Pancreas (tissue), 10 donors: Measurements from ENCODE around the gene THEM5. TPM values are rescaled to one million over a fixed set of nuclear protein-coding genes. Genes with fewer than 3 reads are reported as not detected.

ENCODE experiments used
- ATAC-seq, 4 donors: fragments of 200-7000 bp; cut with Tn5 transposase; one replicate each; pipeline versions ENCODE4 v1.8.0 to v1.9.1; 2020; ENCODE audit warnings: mild to moderate bottlenecking in 4 of 4, moderate library complexity in 4 of 4
- DNase-seq, 6 donors: peaks; one replicate each; pipeline ENCODE4 v3.0.0-alpha.2; 2020
- FAIRE-seq: peaks from 2 replicates; lab custom pipeline; 2012; peaks lifted over from hg19 to GRCh38; lab: Jason Lieb, UNC
- H3K27ac ChIP-seq, 4 donors: fragments of 200-600 bp; sonication (generic); 1 replicate in 3 of 4; 2 replicates in 1 of 4; pipeline versions ENCODE4 v1.5.0 to v1.8.0; 2020
- H3K27me3 ChIP-seq, 4 donors: fragments of 200-600 bp; one replicate each; pipeline ENCODE4 v1.8.0; 2021
- H3K36me3 ChIP-seq, 3 donors: fragments of 200-600 bp; sonication (generic) in 1 of 3; one replicate each; pipeline versions ENCODE4 v1.5.0 to v1.8.0; 2020 to 2021
- H3K4me1 ChIP-seq, 3 donors: fragments of 200-600 bp; one replicate each; pipeline ENCODE4 v1.8.0; 2021
- H3K4me3 ChIP-seq, 4 donors: fragments of 200-600 bp; sonication (generic) in 2 of 4; one replicate each; pipeline versions ENCODE4 v1.5.0 to v1.8.0; 2020 to 2021
- H3K9me3 ChIP-seq, 4 donors: fragments of 200-600 bp; one replicate each; pipeline ENCODE4 v1.8.0; 2021
- CTCF ChIP-seq, 4 donors: fragments of 200-600 bp; sonication (generic) in 3 of 4; IDR thresholded peaks; one replicate each; pipeline versions ENCODE4 v1.5.0 to v1.8.0; 2021; ENCODE audit warnings: antibody characterized with exemption in 4 of 4
- WGBS, 2 donors: extraction: QIAGEN DNeasy Blood & Tissue Kit; methylation state at CpG; one replicate each; pipeline ENCODE4 v1.1.7; 2013; 5-methylcytosine and 5-hydroxymethylcytosine counted together
- intact Hi-C, 3 donors: fragments of 100-400 bp; cut with DNase I; formaldehyde crosslinking; loops; one replicate each; pipeline versions ENCODE4 v1.11.1 to v1.14.2; 2022
- polyA plus RNA-seq, 2 donors: library from polyadenylated mRNA; stranded (reverse); fragments of 200-250 nt; gene quantifications; one replicate each; pipeline ENCODE4 v1.2.3, GENCODE V29; 2013
- total RNA-seq, 6 donors: library from RNA; stranded (reverse); fragmentation: NEBNext Ultra II Directional in 4 of 6; extraction: Animal tissue kit (Norgen Biotek cat#: 25700) in 4 of 6; gene quantifications; one replicate each; pipeline versions ENCODE4 v1.2.1 to v1.2.4, GENCODE V29; 2021 to 2023
- donor health status: healthy with polysubstance abuse.
- donor health status: DM: no; HTN: no; CAD: no; lungs with moderate emphysema.
- donor health status: DM: no; HTN: no; CAD: no.
- donor health status: control.
- donor health status: control.
- donor health status: Bipolar disorder and iron deficiency.
- donor health status: DM: yes; HTN: yes; CAD: no.
- donor health status: DM: no; HTN: no; CAD: no.
- donor health status: DM: no; HTN: no; CAD: no.
- donor health status: DM: yes; HTN: yes; CAD: no.

The THEM5 gene
- total and polyA plus RNA-seq, 8 donors = 0.17 TPM; not detected in 7

- FAIRE-seq = no peak
Measured at GRCh38 chr1:151819976-151820623, 33.4 kb downstream of the THEM5 start.

GRCh38 chr1:151819227-151819835, 34.2 kb downstream of the THEM5 start:
- Histone ChIP-seq H3K27me3 (no peaks in the 10 kb centered on the region), H3K4me1 (peaks cover 9 to 24% (median 18%) of the 10 kb centered on the region in 3 donors), H3K36me3 (peaks cover 0 to 33% (median 11%) of the 10 kb centered on the region in 3 donors), H3K27ac (no peak overlapping the region), H3K4me3 (no peak overlapping the region), H3K9me3 (no peaks in the 10 kb centered on the region)
- intact Hi-C loops = no loop called here
- no peak for TF ChIP-seq CTCF (IDR thresholded peaks at IDR 0.05)
- 83 to 84% methylated on average over 12 of the region's 12 CpGs for WGBS, 2 donors
- DNase-seq (no peak), ATAC-seq (no peak), FAIRE-seq (no peak)

More at GRCh38 chr1:151819976-151820623, 33.4 kb downstream of the THEM5 start:
- Histone ChIP-seq H3K9me3 (no peaks in the 10 kb centered on the region), H3K36me3 (peaks cover 0 to 25% (median 3%) of the 10 kb centered on the region in 3 donors), H3K27me3 (no peaks in the 10 kb centered on the region), H3K4me3 (no peak overlapping the region), H3K4me1 (peaks cover 9 to 24% (median 18%) of the 10 kb centered on the region in 3 donors), H3K27ac (peak overlapping the region in 2 of 4 donors; percentile 31 to 55)
- whole genome bisulfite sequencing, 2 donors = 59 to 60% methylated on average over 7 of the region's 7 CpGs
- peak in 5 of 6 donors; percentile 73 to 80 (median 76) for DNase-seq
- intact Hi-C loops = loop anchor here in 1 of 3 donors (10.0 kb wide), 1 partner anchor 45 kb away; no protein-coding TSS in a partner anchor
- TF ChIP-seq CTCF (IDR thresholded peaks at IDR 0.05) = no peak
- ATAC-seq = peak; percentile 73 to 91 (median 85)

GRCh38 chr1:151817353-151817730, 36.2 kb downstream of the THEM5 start:
- ATAC-seq = no peak
- Histone ChIP-seq H3K4me3 (no peak overlapping the region), H3K9me3 (no peaks in the 10 kb centered on the region), H3K27me3 (no peaks in the 10 kb centered on the region), H3K27ac (no peak overlapping the region), H3K36me3 (peaks cover 0 to 53% (median 23%) of the 10 kb centered on the region in 3 donors), H3K4me1 (peaks cover 9 to 24% (median 18%) of the 10 kb centered on the region in 3 donors)
- TF ChIP-seq CTCF (IDR thresholded peaks at IDR 0.05) = no peak
- no peak for FAIRE-seq
- 78 to 81% methylated on average over 7 of the region's 7 CpGs for WGBS, 2 donors
- peak in 1 of 6 donors; percentile 43 for DNase-seq
- intact Hi-C loops = no loop called here

- no peaks in the 10 kb centered on the region for H3K27me3 ChIP-seq
- no peak overlapping the region for H3K4me3 ChIP-seq
- DNase-seq = peak in 2 of 6 donors; percentile 45 to 67
- FAIRE-seq = no peak
- H3K4me1 ChIP-seq = peaks cover 9 to 21% (median 18%) of the 10 kb centered on the region in 3 donors
- ATAC-seq = no peak
- no peak overlapping the region for H3K27ac ChIP-seq
- no peak for TF ChIP-seq CTCF (IDR thresholded peaks at IDR 0.05)
- H3K36me3 ChIP-seq = peaks cover 0 to 59% (median 23%) of the 10 kb centered on the region in 3 donors
- no peaks in the 10 kb centered on the region for H3K9me3 ChIP-seq
- 79 to 81% methylated on average over 26 of the region's 26 CpGs for WGBS, 2 donors
- intact Hi-C loops = no loop called here
Measured at GRCh38 chr1:151816548-151817352, 36.8 kb downstream of the THEM5 start.
